ENCODE measurements around the gene BRD7.

DNA sequence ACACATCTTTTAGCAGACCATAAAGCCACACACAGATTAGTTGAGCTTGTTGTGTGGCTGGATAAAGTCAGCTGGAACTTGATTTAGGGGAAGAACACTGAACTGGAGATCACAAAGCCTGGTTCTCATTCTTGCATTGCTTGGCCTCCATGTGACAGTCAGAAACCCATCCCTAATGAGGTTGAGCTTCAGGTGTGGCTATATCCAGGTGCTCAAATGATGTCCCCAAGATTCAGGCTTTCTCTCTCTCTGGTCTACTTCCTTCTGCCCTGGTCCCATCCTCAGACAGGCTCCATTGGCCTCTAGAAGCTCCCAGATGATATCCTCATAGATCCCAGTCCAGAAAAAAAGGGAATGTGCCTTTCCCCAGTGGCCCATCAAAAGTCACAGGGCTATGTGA is 9.6 kb upstream of the BRD7 start:
- TF ChIP-seq EZH2 (optimal IDR thresholded peaks at IDR 0.05; ENCODE audit: low read depth, low read length) = no peak
- TF ChIP-seq, protein P1, sequence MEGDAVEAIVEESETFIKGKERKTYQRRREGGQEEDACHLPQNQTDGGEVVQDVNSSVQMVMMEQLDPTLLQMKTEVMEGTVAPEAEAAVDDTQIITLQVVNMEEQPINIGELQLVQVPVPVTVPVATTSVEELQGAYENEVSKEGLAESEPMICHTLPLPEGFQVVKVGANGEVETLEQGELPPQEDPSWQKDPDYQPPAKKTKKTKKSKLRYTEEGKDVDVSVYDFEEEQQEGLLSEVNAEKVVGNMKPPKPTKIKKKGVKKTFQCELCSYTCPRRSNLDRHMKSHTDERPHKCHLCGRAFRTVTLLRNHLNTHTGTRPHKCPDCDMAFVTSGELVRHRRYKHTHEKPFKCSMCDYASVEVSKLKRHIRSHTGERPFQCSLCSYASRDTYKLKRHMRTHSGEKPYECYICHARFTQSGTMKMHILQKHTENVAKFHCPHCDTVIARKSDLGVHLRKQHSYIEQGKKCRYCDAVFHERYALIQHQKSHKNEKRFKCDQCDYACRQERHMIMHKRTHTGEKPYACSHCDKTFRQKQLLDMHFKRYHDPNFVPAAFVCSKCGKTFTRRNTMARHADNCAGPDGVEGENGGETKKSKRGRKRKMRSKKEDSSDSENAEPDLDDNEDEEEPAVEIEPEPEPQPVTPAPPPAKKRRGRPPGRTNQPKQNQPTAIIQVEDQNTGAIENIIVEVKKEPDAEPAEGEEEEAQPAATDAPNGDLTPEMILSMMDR (IDR thresholded peaks at IDR 0.05; ENCODE audit: low read length) = no peak
- no peak for TF ChIP-seq EZH2phosphoT487 (IDR thresholded peaks at IDR 0.05; ENCODE audit: low read length)

All from MM.1S (cell line).